ENCODE data around the gene FNDC4. TPM values are rescaled to one million over a fixed set of nuclear protein-coding genes. Genes with fewer than 3 reads are reported as not detected.

Gene FNDC4
- total and polyA plus RNA-seq, 2 experiments from 2014 or later, result 20.2 to 24.2 TPM

DNA sequence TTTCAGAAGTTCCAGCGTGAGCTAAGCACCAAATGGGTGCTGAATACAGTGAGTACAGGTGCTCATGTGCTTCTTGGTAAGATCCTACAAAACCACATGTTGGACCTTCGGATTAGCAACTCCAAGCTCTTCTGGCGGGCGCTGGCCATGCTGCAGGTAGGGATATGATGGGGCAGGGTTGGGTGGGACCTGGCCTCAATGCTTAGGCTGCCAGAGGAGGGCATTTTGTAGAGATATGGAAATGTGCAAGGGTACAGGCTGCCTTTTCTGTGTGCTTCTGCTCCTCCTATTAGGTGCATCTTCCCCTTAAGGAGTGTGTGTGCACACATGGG lies 23.7 kb upstream of the FNDC4 start:
- Histone ChIP-seq H3K27ac (no peak overlapping the region), H3K9me3 (ENCODE audit: low read depth) (no peaks in the 10 kb centered on the region), H4K20me1 (ENCODE audit: insufficient read depth) (no peaks in the 10 kb centered on the region), H3K9ac (no peak overlapping the region), H3K79me2 (ENCODE audit: insufficient read depth) (no peaks in the 10 kb centered on the region), H3K4me2 (ENCODE audit: unreplicated experiment) (no peak overlapping the region), H3K4me1 (ENCODE audit: insufficient read depth) (no peaks in the 10 kb centered on the region), H3K27me3 (replicated peaks; ENCODE audit: insufficient read depth) (no peaks in the 10 kb centered on the region), H2AFZ (no peak overlapping the region), H3F3A (ENCODE audit: insufficient read depth) (no peaks in the 10 kb centered on the region), H3K9me2 (ENCODE audit: insufficient read depth) (no peaks in the 10 kb centered on the region), H3K4me3 (no peak overlapping the region), H3K36me3 (ENCODE audit: low read depth) (no peaks in the 10 kb centered on the region)
- 77 to 79% methylated on average over 4 of the region's 4 CpGs for WGBS, 2 experiments (ENCODE audit: low coverage in 1 of 2, low lambda C conversion rate in 2 of 2, missing lambda C conversion rate in 2 of 2)
- TF ChIP-seq EZH2 (IDR thresholded peaks at IDR 0.05; ENCODE audit: insufficient read depth, poor library complexity, severe bottlenecking) (no peak), EZH2phosphoT487 (IDR thresholded peaks at IDR 0.05; ENCODE audit: insufficient read depth, low read depth) (no peak)
- no peak for DNase-seq
- in situ Hi-C loops (cut with MboI), result no loop called here

DNA sequence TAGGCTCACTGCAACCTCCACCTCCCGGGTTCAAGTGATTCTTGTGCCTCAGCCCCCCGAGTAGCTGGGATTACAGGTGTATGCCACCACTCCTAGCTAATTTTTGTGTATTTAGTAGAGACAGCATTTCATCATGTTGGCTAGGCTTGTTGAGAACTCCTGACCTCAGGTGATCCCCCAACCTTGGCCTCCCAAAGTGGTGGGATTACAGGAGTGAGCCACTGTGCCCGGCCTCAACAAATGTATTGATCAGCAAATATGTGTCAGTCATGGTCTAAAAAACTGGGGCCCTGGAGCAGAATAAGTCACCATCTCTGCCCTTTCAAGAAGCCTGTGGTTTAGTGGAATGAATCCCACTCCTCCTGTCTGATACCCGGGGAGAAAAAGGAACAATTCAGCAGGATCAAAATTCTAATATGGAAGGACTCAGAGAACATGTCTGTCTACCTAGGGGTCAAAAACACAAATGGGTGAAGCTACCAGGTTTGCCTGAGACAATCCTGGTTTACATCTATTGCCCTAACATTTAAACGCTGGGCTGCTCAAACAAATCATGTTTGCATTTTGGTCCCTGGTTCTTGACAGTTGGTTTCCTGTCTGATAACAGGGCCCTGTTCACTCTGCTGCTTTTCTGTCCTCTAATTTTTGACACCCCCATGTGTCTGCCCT lies 23.2 kb upstream of the FNDC4 start:
- no peaks in the 10 kb centered on the region for H4K20me1 ChIP-seq (ENCODE audit: insufficient read depth)
- H2AFZ ChIP-seq, result no peak overlapping the region
- no peaks in the 10 kb centered on the region for H3K79me2 ChIP-seq (ENCODE audit: insufficient read depth)
- H3K9me2 ChIP-seq (ENCODE audit: insufficient read depth), result no peaks in the 10 kb centered on the region
- no peak overlapping the region for H3K4me3 ChIP-seq
- H3K9me3 ChIP-seq (ENCODE audit: low read depth), result no peaks in the 10 kb centered on the region
- DNase-seq, result no peak
- no peak overlapping the region for H3K27ac ChIP-seq
- no peak overlapping the region for H3K9ac ChIP-seq
- H3K36me3 ChIP-seq (ENCODE audit: low read depth), result no peaks in the 10 kb centered on the region
- TF ChIP-seq EZH2phosphoT487 (IDR thresholded peaks at IDR 0.05; ENCODE audit: insufficient read depth, low read depth) (no peak), EZH2 (IDR thresholded peaks at IDR 0.05; ENCODE audit: insufficient read depth, poor library complexity, severe bottlenecking) (no peak)
- in situ Hi-C loops (cut with MboI), result no loop called here
- 50 to 62% methylated on average over 5 of the region's 5 CpGs for whole genome bisulfite sequencing, 2 experiments (ENCODE audit: low coverage in 1 of 2, low lambda C conversion rate in 2 of 2, missing lambda C conversion rate in 2 of 2)
- H3K27me3 ChIP-seq (replicated peaks; ENCODE audit: insufficient read depth), result no peaks in the 10 kb centered on the region
- H3K4me2 ChIP-seq (ENCODE audit: unreplicated experiment), result no peak overlapping the region
- no peaks in the 10 kb centered on the region for H3K4me1 ChIP-seq (ENCODE audit: insufficient read depth)
- H3F3A ChIP-seq (ENCODE audit: insufficient read depth), result no peaks in the 10 kb centered on the region

DNA sequence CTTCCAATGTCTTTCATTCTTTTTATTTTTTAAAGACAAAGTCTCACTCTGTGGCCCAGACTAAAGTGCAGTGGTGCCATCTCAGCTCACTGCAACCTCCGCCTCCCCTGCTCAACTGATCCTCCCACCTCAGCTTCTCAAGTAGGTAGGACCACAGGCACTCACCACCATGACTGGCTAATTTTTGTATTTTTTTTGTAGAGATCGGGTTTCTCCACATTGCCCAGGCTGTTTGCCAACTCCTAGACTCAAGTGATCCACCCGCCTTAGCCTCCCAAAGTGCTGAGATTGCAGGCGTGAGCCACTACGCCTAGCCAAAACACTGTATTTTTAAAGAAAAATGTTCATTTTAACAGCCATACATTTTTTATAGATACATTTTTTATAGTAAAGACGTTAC lies 14.3 kb upstream of the FNDC4 start:
- Histone ChIP-seq H3K9me2 (ENCODE audit: insufficient read depth) (no peaks in the 10 kb centered on the region), H3K4me2 (ENCODE audit: unreplicated experiment) (no peak overlapping the region), H3K27me3 (replicated peaks; ENCODE audit: insufficient read depth) (no peaks in the 10 kb centered on the region), H3K79me2 (ENCODE audit: insufficient read depth) (no peaks in the 10 kb centered on the region), H3K9ac (no peak overlapping the region), H4K20me1 (ENCODE audit: insufficient read depth) (no peaks in the 10 kb centered on the region), H3K4me3 (no peak overlapping the region), H3F3A (ENCODE audit: insufficient read depth) (no peaks in the 10 kb centered on the region), H3K9me3 (ENCODE audit: low read depth) (no peaks in the 10 kb centered on the region), H3K36me3 (ENCODE audit: low read depth) (no peaks in the 10 kb centered on the region), H3K4me1 (ENCODE audit: insufficient read depth) (no peaks in the 10 kb centered on the region), H2AFZ (no peak overlapping the region), H3K27ac (no peak overlapping the region)
- TF ChIP-seq EZH2 (IDR thresholded peaks at IDR 0.05; ENCODE audit: insufficient read depth, poor library complexity, severe bottlenecking) (no peak), EZH2phosphoT487 (IDR thresholded peaks at IDR 0.05; ENCODE audit: insufficient read depth, low read depth) (no peak)
- in situ Hi-C loops (cut with MboI), result no loop called here
- no peak for DNase-seq
- 47 to 49% methylated on average over 6 of the region's 6 CpGs for WGBS, 2 experiments (ENCODE audit: low coverage in 1 of 2, low lambda C conversion rate in 2 of 2, missing lambda C conversion rate in 2 of 2)

DNA sequence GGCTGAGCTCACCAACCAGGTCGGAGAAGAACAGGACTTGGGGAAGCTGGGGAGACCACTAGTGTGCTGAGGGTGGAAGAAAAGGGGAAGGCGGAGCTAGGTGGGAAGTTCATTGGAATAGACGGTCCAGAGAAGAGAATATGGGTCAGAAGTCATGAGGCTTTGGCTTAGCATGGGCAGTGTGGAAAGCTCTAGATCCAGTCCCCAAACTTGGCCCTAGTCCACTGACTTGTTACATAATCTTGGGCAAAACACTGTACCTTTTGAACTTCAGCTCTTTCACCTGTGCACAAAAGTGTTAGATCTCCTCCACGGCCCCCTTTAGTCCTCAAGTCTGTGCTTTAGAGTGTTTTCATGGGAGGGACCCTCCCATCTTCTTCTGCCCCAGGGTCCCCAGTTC lies 12.3 kb upstream of the FNDC4 start:
- no peak for TF ChIP-seq EZH2 (IDR thresholded peaks at IDR 0.05; ENCODE audit: insufficient read depth, poor library complexity, severe bottlenecking)
- no peak for TF ChIP-seq EZH2phosphoT487 (IDR thresholded peaks at IDR 0.05; ENCODE audit: insufficient read depth, low read depth)
- H3K4me2 ChIP-seq (ENCODE audit: unreplicated experiment), result no peak overlapping the region
- H3K79me2 ChIP-seq (ENCODE audit: insufficient read depth), result no peaks in the 10 kb centered on the region
- no peak overlapping the region for H3K9ac ChIP-seq
- no peak overlapping the region for H3K4me3 ChIP-seq
- no peaks in the 10 kb centered on the region for H4K20me1 ChIP-seq (ENCODE audit: insufficient read depth)
- peaks cover 3% of the 10 kb centered on the region; the same call in 1 of the 2 replicates for H3K4me1 ChIP-seq (ENCODE audit: insufficient read depth)
- no peak for DNase-seq
- 40 to 47% methylated on average over 4 of the region's 4 CpGs for WGBS, 2 experiments (ENCODE audit: low coverage in 1 of 2, low lambda C conversion rate in 2 of 2, missing lambda C conversion rate in 2 of 2)
- H3K9me3 ChIP-seq (ENCODE audit: low read depth), result no peaks in the 10 kb centered on the region
- in situ Hi-C loops (cut with MboI), result no loop called here
- no peak overlapping the region for H2AFZ ChIP-seq
- H3K27ac ChIP-seq, result no peak overlapping the region
- H3F3A ChIP-seq (ENCODE audit: insufficient read depth), result no peaks in the 10 kb centered on the region
- no peaks in the 10 kb centered on the region for H3K9me2 ChIP-seq (ENCODE audit: insufficient read depth)
- no peaks in the 10 kb centered on the region for H3K36me3 ChIP-seq (ENCODE audit: low read depth)
- H3K27me3 ChIP-seq (replicated peaks; ENCODE audit: insufficient read depth), result no peaks in the 10 kb centered on the region

DNA sequence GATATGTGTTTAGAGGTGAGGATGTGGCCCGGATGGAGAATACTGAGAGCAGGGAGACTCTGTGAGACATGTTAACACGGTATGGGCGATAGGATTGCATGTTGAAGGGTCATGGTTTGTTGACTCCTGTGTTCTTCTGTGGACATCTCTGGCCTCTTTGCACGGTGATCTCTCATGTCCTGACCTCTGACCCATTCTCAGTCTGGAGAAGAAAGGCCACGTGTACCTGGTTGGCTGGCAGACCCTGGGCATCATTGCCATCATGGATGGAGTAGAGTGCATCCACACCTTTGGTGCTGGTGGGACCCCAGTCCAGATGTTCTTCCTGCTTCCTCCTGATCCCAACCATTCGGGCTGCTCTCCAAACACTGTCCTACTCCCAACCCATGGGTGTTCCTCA lies 11.6 kb upstream of the FNDC4 start:
- Histone ChIP-seq H3K36me3 (ENCODE audit: low read depth) (no peaks in the 10 kb centered on the region), H3K79me2 (ENCODE audit: insufficient read depth) (no peaks in the 10 kb centered on the region), H3K9me3 (ENCODE audit: low read depth) (no peaks in the 10 kb centered on the region), H3K9ac (no peak overlapping the region), H3K9me2 (ENCODE audit: insufficient read depth) (no peaks in the 10 kb centered on the region), H2AFZ (no peak overlapping the region), H3K4me1 (ENCODE audit: insufficient read depth) (peaks cover 9% of the 10 kb centered on the region), H3K4me3 (no peak overlapping the region), H3K27me3 (replicated peaks; ENCODE audit: insufficient read depth) (no peaks in the 10 kb centered on the region), H4K20me1 (ENCODE audit: insufficient read depth) (no peaks in the 10 kb centered on the region), H3F3A (ENCODE audit: insufficient read depth) (no peaks in the 10 kb centered on the region), H3K4me2 (ENCODE audit: unreplicated experiment) (no peak overlapping the region), H3K27ac (no peak overlapping the region)
- in situ Hi-C loops (cut with MboI), result no loop called here
- DNase-seq, result no peak
- 65 to 75% methylated on average over 6 of the region's 6 CpGs for WGBS, 2 experiments (ENCODE audit: low coverage in 1 of 2, low lambda C conversion rate in 2 of 2, missing lambda C conversion rate in 2 of 2)
- no peak for TF ChIP-seq EZH2 (IDR thresholded peaks at IDR 0.05; ENCODE audit: insufficient read depth, poor library complexity, severe bottlenecking)
- no peak for TF ChIP-seq EZH2phosphoT487 (IDR thresholded peaks at IDR 0.05; ENCODE audit: insufficient read depth, low read depth)
